HG03457 (cell line): ENCODE results near the gene TMEM107.

Experiments
- ATAC-seq: cut with Tn5 transposase; IDR thresholded peaks from one replicate; pipeline ENCODE4 v1.9.1; 2021; ENCODE audit warnings: moderate number of reproducible peaks; ENCODE audit not compliant: unreplicated experiment

TMEM107 gene

DNA sequence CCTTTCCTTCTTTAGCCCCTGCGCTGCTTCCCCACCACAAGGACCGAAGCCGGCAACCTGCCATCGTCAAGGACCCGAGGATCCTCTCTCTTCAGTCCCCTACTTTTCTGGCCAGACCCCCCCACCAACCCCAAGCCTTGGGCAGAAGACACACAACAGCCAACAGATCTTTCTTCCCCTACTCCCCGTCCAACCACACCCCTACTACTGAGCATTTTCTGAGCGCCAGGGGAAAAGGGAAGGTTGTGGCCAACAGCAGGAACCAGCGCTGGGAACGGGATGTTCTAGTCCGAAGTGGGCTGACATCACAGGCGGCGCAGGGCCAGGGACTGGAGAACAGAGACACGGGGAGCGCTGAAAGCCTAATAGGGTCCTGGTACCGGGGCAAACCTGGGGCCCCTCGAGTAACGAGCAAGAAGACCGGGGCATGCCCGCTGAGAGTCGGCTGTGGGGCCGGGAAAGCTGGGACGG is 24.5 kb downstream of the TMEM107 start:
- no peak for ATAC-seq

GRCh38 chr17:8151120-8151640 is 25.0 kb downstream of the TMEM107 start:
- ATAC-seq = no peak

GRCh38 chr17:8150194-8151119 is 25.7 kb downstream of the TMEM107 start:
- no peak for ATAC-seq

DNA sequence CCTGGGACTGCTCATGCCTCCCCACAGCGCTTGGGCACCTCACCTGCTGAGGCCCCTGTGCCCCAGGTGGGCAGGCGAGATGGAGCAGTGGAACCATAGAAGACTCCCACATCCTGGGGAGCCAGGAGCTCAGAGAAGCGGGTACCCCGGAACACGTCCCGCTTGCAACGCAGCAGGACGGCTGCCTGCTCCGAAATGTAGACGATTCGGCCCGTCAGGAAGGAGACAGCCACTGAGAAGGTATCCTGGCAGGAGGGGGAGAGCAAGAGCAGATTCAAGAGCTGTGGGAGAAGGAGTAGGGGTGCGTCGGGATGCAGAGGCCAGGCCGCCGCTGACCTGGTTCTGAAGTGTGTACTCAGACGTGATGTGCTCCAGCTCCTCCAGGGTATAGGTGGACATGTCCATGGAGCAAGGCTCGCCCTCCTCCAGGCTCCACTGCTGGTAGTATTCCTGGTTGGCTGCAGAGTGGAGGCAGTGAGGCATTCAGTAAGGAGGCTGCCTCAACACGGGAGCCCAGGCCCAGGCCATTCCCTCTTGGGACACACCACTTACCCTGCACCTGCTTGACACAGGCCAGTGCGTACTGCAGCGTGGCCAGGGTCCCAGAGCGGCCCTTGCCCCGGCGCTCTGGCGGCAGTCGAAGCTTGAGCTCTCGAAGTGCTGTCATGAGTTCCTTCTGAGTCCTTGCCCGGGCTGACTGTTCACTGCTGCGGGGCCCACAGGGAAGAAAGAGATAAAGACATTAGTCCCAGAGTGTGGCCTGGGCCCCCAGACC is 26.6 kb downstream of the TMEM107 start:
- no peak for ATAC-seq

DNA sequence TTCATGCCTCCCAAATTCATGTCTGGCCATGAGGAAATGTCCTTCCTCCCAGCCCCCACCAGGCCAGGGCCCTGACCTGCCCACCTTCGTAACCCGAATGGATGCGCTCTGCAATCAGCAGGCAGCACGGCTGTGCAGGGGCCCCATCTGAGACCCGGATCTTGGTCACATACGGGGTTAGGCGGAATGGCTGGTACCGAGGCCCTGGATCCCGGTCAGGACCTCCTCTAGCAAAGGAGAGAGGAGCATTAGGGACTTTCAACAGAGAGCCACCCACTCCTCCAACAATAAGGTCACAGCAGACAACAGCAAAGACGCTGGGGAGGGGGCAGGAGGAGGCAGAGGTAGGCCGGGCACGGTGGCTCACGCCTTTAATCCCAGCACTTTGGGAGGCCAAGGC is 27.6 kb downstream of the TMEM107 start:
- ATAC-seq = no peak

GRCh38 chr17:8147805-8148404 is 28.3 kb downstream of the TMEM107 start:
- ATAC-seq = no peak

DNA sequence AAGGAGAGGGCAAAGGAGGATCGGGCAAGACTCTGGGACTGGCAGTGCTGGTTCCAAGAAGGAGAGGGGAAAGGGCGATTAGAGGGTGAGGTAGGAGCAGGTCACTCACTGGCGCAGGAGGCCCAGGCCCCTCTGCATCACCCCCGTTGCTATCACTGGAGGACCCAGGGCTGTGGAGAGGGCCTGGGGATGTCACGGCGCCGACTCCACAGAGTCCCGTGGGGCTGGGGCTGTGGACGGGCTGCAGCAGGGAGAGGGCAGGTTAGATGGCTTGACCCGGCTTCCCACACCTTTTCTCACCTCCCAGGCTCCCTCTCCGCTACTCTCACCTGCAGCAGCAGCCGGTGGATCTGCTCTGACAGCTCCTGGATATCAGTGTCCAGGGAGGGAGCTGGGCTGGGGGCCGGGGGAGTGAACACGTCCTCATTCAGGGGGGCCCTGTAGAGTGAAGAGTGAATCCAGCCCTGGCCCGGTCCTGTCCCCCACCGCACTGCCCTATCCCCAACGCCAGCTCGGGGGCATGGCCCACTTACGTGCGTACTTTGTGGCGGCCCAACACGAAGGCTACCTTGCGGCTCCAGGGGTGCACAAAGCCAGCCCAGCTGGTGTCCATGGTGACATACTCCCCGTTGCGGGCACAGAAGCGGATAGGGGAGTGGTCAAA is 28.9 kb downstream of the TMEM107 start:
- no peak for ATAC-seq

- no peak for ATAC-seq
Observed at GRCh38 chr17:8146381-8147140, 29.6 kb downstream of the TMEM107 start.

DNA sequence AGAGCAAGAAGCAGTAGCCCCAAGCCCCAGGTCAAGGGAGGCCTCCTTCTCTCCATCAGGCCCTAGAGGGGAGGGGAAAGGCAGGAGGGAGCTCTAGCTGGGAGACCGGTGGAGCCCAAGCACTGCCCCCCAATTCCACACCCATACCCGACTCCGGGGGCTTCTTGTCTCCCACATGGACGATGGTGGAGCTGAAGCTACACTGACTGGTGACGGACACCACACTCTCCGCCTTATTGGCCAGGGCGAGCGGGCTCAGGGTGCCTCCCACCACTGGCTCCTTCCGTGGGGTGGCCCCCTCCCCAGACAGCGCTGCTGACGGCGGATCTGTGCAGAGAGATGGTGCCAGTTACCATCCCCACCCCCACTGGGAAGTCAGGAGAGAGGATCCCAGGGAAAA is 30.4 kb downstream of the TMEM107 start:
- ATAC-seq = no peak

- ATAC-seq = no peak
Observed at GRCh38 chr17:8144401-8145231, 31.6 kb downstream of the TMEM107 start.

- ATAC-seq = no peak
Observed at GRCh38 chr17:8143581-8144400, 32.4 kb downstream of the TMEM107 start.

DNA sequence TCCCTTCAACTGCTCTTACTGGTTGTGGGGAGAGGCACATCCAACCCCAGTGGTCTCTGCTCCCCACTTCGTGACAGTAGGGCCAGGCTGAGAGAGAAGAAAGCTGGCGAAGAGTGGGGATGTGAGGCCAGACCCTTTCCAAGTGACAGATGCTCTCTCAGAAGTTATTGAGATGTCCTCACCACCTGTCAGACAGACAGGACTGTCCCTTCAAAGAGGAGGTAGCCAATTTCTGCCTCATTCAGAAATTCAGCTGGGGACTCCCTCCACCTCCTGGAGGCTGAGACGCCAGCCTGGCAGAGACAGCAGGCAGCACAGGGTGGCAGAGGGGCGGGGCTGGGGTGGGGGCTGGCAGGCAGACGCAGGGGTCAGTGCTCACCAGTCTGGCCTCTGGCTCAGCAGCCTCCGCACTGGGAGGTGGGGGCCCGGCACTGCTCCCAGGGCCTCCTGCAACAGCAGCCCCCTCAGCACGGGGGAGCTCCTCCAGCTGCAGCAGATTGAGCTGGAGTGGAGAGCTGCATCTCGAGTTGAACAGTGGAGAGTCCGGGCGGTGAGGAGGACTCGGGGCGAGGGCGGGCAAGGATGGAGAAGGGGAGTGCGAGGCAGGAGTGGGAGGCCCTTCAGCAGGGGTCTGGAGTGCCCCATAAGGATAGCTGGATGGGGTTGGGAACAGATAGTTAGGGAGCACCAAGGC is 33.1 kb downstream of the TMEM107 start:
- no peak for ATAC-seq

DNA sequence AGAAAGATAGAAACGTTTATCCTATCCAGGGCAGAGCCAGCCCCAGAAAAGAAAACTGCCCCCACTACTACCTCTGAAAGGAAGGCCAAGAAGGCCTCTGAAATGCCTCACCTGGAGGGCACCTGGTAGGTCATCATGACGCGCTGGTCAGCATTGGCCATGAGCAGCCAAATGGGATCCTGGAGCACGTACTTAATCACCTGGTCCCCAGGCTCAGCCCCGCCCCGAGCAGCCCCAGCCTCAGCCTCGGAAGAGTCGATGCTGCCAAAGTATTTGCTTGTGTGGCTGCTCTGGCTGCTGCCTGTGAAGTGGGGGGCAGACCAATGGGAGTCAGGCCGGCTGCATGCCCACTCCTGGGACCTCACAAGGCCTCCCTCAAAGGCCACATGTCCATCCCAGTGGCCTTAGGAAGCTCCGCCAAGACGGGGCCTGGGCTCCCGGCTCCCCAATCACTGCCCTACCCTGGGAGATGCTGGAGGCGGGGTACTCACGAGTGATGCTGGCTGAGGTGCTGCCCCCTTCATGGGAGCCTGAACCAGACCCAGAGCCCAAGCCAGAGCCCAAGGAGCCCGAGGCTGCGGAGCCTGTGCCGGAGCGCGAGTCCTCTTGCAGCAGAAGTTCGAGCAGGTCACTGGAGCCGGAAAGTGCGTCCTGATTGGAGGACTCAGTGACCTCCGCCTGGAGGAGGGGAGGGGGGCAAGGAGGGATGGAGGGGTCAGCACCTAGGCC is 33.9 kb downstream of the TMEM107 start:
- no peak for ATAC-seq

- no peak for ATAC-seq
Observed at GRCh38 chr17:8141741-8142140, 34.4 kb downstream of the TMEM107 start.

DNA sequence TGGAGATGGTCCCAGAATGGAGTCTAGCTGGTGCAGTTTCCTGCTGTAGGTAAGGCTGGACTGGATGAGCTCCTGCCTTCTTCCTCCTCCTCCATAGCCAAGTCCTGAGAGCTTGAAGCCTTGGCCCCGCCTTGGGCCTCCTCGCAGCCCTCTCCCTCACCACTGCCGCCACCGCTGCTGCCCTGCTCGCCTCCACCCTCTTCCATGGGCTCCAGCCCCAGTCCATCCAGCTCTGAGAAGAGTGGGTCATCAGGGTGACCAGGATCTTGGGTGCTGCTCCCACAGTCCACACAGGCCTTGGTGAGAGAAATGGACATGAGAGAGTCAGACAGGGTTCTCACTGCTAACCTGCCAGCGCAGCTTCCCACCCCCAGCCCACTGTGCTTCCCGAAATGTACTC is 35.1 kb downstream of the TMEM107 start:
- no peak for ATAC-seq

- ATAC-seq = no peak
Observed at GRCh38 chr17:8140065-8141029, 35.8 kb downstream of the TMEM107 start.
